Tibial nerve (tissue), 3 donors: Measurements from ENCODE around the gene CSNK1G1.

Experiments used
- CTCF ChIP-seq, 5 experiments: fragments of 200-600 bp in 3 of 5; fragments of 450-650 bp in 2 of 5; sonication (generic) in 3 of 5; IDR thresholded peaks; one replicate each; pipeline ENCODE4 v1.5.1; 2016 to 2019; ENCODE audit warnings: antibody characterized with exemption in 5 of 5, mild to moderate bottlenecking in 3 of 5, moderate library complexity in 2 of 5
- POLR2A ChIP-seq, 2 donors: fragments of 450-650 bp; IDR thresholded peaks; one replicate each; pipeline ENCODE4 v1.6.1; 2017; ENCODE audit warnings: antibody characterized with exemption in 2 of 2, mild to moderate bottlenecking in 2 of 2, moderate library complexity in 2 of 2

GRCh38 chr15:64285871-64286270 lies 70.1 kb downstream of the CSNK1G1 start:
- TF ChIP-seq CTCF (IDR thresholded peaks at IDR 0.05), result no peak
- no peak for TF ChIP-seq POLR2A (IDR thresholded peaks at IDR 0.05)
